Gastroesophageal sphincter (tissue), 3 donors: ENCODE measurements around the gene KIF5C.

Source experiments
- POLR2A ChIP-seq, 2 donors: fragments of 450-650 bp; IDR thresholded peaks; one replicate each; pipeline ENCODE4 v1.6.1; 2017; ENCODE audit warnings: antibody characterized with exemption in 2 of 2, mild to moderate bottlenecking in 2 of 2, moderate library complexity in 1 of 2
- POLR2AphosphoS5 ChIP-seq: sonication (generic); formaldehyde crosslinking; IDR thresholded peaks from one replicate; pipeline ENCODE4 v1.6.1; 2017; ENCODE audit warnings: antibody characterized with exemption
- TF ChIP-seq, protein P1 (sequence below), 4 experiments: fragments of 200-600 bp in 2 of 4; fragments of 450-650 bp in 2 of 4; sonication (generic) in 1 of 4; IDR thresholded peaks; one replicate each; pipeline ENCODE4 v1.5.1; 2017 to 2019; ENCODE audit warnings: antibody characterized with exemption in 4 of 4, mild to moderate bottlenecking in 2 of 4, moderate library complexity in 2 of 4

GRCh38 chr2:148918554-148918953, 43.5 kb downstream of the KIF5C start:
- TF ChIP-seq, protein P1, sequence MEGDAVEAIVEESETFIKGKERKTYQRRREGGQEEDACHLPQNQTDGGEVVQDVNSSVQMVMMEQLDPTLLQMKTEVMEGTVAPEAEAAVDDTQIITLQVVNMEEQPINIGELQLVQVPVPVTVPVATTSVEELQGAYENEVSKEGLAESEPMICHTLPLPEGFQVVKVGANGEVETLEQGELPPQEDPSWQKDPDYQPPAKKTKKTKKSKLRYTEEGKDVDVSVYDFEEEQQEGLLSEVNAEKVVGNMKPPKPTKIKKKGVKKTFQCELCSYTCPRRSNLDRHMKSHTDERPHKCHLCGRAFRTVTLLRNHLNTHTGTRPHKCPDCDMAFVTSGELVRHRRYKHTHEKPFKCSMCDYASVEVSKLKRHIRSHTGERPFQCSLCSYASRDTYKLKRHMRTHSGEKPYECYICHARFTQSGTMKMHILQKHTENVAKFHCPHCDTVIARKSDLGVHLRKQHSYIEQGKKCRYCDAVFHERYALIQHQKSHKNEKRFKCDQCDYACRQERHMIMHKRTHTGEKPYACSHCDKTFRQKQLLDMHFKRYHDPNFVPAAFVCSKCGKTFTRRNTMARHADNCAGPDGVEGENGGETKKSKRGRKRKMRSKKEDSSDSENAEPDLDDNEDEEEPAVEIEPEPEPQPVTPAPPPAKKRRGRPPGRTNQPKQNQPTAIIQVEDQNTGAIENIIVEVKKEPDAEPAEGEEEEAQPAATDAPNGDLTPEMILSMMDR (IDR thresholded peaks at IDR 0.05): no peak
- no peak for TF ChIP-seq POLR2AphosphoS5
- TF ChIP-seq POLR2A (IDR thresholded peaks at IDR 0.05): no peak
